ENCODE results near the gene CRYBA4.

Gene CRYBA4

DNA sequence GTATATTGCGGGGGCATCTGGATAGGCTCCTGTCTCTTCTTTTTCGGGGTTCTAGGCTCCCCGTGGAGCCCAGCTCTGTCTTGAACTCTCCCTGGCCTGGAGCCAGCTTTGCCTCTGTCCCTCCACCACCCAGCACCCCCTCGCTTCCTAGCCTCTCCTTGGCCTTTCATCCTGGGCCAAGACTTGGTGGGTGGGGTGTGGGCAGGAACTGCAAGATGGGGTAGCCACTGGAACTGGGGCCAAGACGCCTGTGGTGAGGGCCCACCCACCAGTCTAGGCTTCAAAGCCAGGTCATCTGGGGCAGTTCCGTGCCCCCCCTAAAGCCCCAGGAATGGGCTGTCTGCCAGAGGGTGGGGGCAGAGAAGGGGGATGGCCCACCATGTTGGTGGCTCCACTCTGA, 2.3 kb upstream of the CRYBA4 start:
- Histone ChIP-seq H3K4me1 (ENCODE audit: insufficient read depth, low read length, severe bottlenecking) (peaks cover 23% of the 10 kb centered on the region), H3F3A (ENCODE audit: insufficient read depth, low read length) (no peaks in the 10 kb centered on the region), H3K9ac (ENCODE audit: low read length) (no peak overlapping the region), H3K9me3 (ENCODE audit: low read length) (no peaks in the 10 kb centered on the region), H3K9me2 (ENCODE audit: low read depth, low read length) (no peaks in the 10 kb centered on the region), H3K27me3 (ENCODE audit: insufficient read depth, low read length) (no peaks in the 10 kb centered on the region), H3K27ac (ENCODE audit: low read depth, low read length, poor library complexity, severe bottlenecking) (no peak overlapping the region), H3K79me2 (ENCODE audit: insufficient read depth, low read length) (no peaks in the 10 kb centered on the region), H4K20me1 (ENCODE audit: insufficient read depth, low read length) (no peaks in the 10 kb centered on the region), H3K4me3 (ENCODE audit: low read depth, low read length, poor library complexity, severe bottlenecking) (no peak overlapping the region), H3K36me3 (ENCODE audit: insufficient read depth, low read length) (no peaks in the 10 kb centered on the region), H3K4me2 (ENCODE audit: low read length) (no peak overlapping the region), H2AFZ (ENCODE audit: low read length) (no peak overlapping the region)
- TF ChIP-seq, protein P1, sequence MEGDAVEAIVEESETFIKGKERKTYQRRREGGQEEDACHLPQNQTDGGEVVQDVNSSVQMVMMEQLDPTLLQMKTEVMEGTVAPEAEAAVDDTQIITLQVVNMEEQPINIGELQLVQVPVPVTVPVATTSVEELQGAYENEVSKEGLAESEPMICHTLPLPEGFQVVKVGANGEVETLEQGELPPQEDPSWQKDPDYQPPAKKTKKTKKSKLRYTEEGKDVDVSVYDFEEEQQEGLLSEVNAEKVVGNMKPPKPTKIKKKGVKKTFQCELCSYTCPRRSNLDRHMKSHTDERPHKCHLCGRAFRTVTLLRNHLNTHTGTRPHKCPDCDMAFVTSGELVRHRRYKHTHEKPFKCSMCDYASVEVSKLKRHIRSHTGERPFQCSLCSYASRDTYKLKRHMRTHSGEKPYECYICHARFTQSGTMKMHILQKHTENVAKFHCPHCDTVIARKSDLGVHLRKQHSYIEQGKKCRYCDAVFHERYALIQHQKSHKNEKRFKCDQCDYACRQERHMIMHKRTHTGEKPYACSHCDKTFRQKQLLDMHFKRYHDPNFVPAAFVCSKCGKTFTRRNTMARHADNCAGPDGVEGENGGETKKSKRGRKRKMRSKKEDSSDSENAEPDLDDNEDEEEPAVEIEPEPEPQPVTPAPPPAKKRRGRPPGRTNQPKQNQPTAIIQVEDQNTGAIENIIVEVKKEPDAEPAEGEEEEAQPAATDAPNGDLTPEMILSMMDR (IDR thresholded peaks at IDR 0.05; ENCODE audit: low read length) = no peak
- no peak for TF ChIP-seq EZH2 (IDR thresholded peaks at IDR 0.05; ENCODE audit: borderline replicate concordance, low read length)

DNA sequence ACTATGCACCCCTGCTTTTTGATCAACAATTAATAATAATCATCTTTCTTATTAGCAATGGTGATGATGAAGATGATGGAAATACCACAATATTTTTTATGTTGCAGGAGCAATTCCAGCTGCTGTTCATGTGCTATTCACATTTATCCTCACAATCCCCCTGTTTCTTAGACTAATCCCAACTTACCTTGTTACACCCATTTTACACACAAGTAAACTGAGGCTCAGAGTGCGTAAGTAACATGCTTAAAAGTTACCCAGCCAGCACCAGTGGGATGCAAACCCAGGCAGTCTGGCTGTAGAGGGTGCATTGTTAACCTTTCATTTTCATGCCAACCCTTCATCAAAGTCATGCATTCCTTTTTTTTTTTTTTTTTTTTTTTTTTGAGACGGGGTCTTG, 1.6 kb upstream of the CRYBA4 start:
- no peaks in the 10 kb centered on the region for H3K36me3 ChIP-seq (ENCODE audit: insufficient read depth, low read length)
- no peak for TF ChIP-seq EZH2 (IDR thresholded peaks at IDR 0.05; ENCODE audit: borderline replicate concordance, low read length)
- TF ChIP-seq, protein P1 (IDR thresholded peaks at IDR 0.05; ENCODE audit: low read length) = no peak
- no peaks in the 10 kb centered on the region for H3K9me2 ChIP-seq (ENCODE audit: low read depth, low read length)
- peaks cover 17% of the 10 kb centered on the region for H3K4me1 ChIP-seq (ENCODE audit: insufficient read depth, low read length, severe bottlenecking)
- no peak overlapping the region for H3K9ac ChIP-seq (ENCODE audit: low read length)
- no peaks in the 10 kb centered on the region for H3K79me2 ChIP-seq (ENCODE audit: insufficient read depth, low read length)
- H3K4me2 ChIP-seq (ENCODE audit: low read length) = no peak overlapping the region
- no peak overlapping the region for H2AFZ ChIP-seq (ENCODE audit: low read length)
- H3K9me3 ChIP-seq (ENCODE audit: low read length) = no peaks in the 10 kb centered on the region
- H4K20me1 ChIP-seq (ENCODE audit: insufficient read depth, low read length) = no peaks in the 10 kb centered on the region
- no peak overlapping the region for H3K27ac ChIP-seq (ENCODE audit: low read depth, low read length, poor library complexity, severe bottlenecking)
- H3K27me3 ChIP-seq (ENCODE audit: insufficient read depth, low read length) = no peaks in the 10 kb centered on the region
- no peak overlapping the region for H3K4me3 ChIP-seq (ENCODE audit: low read depth, low read length, poor library complexity, severe bottlenecking)
- no peaks in the 10 kb centered on the region for H3F3A ChIP-seq (ENCODE audit: insufficient read depth, low read length)

DNA sequence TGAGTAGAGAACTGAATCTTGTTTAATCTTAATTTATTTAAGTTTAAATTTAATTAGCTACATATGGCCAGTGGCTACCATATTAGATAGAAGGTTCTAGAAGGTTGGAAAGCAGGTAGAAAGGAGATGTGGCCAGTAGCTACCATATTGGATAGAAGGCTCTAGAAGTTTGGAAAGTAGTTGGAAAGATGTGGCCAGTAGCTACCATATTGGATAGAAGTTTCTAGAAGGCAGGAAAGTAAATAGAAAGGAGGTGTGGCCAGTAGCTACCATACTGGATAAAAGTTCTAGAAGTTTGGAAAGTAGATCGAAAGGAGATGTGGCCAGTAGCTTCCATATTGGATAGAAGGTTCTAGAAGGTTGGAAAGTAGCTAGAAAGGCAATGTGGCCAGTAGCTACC, 2.2 kb downstream of the CRYBA4 start:
- Histone ChIP-seq H3K9ac (ENCODE audit: low read length) (no peak overlapping the region), H3K27me3 (ENCODE audit: insufficient read depth, low read length) (no peaks in the 10 kb centered on the region), H3F3A (ENCODE audit: insufficient read depth, low read length) (no peaks in the 10 kb centered on the region), H2AFZ (ENCODE audit: low read length) (no peak overlapping the region), H3K36me3 (ENCODE audit: insufficient read depth, low read length) (no peaks in the 10 kb centered on the region), H3K79me2 (ENCODE audit: insufficient read depth, low read length) (no peaks in the 10 kb centered on the region), H3K9me3 (ENCODE audit: low read length) (peaks cover 4% of the 10 kb centered on the region; the same call in 1 of the 2 replicates), H3K9me2 (ENCODE audit: low read depth, low read length) (no peaks in the 10 kb centered on the region), H4K20me1 (ENCODE audit: insufficient read depth, low read length) (no peaks in the 10 kb centered on the region), H3K4me3 (ENCODE audit: low read depth, low read length, poor library complexity, severe bottlenecking) (no peak overlapping the region), H3K27ac (ENCODE audit: low read depth, low read length, poor library complexity, severe bottlenecking) (no peak overlapping the region), H3K4me2 (ENCODE audit: low read length) (no peak overlapping the region), H3K4me1 (ENCODE audit: insufficient read depth, low read length, severe bottlenecking) (no peaks in the 10 kb centered on the region)
- TF ChIP-seq, protein P1 (IDR thresholded peaks at IDR 0.05; ENCODE audit: low read length) = no peak
- TF ChIP-seq EZH2 (IDR thresholded peaks at IDR 0.05; ENCODE audit: borderline replicate concordance, low read length) = no peak
